HG03378 (cell line): Measurements from ENCODE around the gene CLBA1.
"Not testable (repeated sequence)": the region's sequence is repeated elsewhere in the genome, so short reads cannot be mapped to it uniquely, and the experiment has no call there.

Experiments used
- ATAC-seq: cut with Tn5 transposase; IDR thresholded peaks from one replicate; pipeline ENCODE4 v1.9.1; 2021; ENCODE audit warnings: mild to moderate bottlenecking, moderate library complexity; ENCODE audit not compliant: unreplicated experiment

CLBA1 gene

DNA sequence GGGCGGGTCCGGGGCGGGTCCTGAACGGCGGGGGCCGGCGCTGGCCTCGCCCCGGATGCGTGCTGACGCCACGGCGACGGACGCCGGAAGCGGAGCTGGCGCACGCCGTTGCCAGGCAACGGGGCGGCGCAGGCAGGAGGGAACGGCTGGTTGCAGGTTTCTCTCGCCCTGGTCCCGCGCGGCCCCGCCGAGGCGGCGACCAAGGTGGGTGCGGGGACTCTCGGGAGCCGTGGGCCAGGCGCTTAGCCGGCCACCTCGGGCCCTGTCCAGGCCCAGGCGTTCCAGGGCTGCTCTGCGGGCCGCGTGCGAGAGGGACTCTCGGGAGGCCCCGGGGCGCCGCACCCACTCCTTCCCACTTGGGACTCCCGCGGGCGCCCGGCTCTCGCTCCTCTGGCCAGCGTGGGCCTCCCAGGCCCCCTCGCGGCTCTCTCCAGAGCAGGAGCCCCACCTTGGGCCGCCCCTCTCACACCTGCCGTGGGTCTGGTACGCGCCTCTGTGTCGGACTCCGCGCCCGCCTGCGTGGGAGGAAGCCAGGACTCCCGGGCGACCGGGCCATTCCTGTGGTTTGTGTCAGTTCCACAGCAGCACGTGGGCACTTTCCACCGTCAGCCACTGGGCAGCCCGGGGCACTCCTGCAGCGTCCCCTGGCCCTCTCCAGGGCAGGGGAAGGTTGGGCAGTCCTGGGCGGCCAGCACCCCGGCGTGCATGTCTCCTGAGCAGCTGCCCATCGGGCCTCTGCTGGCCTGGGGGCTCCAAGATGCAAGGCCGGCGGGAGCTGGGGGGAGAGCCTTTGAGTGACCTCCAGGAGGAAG, at the start of gene CLBA1:
CLBA1 (plus strand) TSS at position 114 of the 812 bp plus-strand sequence; CDS start at position 758, 644 bp downstream.
- peak; percentile 74 for ATAC-seq

DNA sequence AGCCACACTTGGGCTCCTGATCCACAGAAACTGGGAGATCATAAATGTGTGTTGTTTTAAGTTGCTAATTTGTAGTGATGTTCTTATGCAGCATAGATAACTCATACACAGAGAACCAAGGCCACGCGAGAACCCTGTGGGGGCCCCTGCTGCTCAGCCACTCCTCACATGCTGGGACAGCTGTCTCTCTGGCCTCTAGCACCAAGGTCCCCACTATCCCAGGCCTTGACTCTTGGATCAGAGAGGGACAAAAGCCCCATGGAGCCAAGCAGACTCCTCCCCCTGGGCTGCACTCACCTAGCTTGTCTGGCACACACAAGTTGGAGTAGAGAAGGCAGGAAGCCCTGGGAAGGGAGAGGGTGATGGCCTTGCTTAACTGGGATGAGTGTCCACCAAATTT, 49.6 kb upstream of the CLBA1 start:
- ATAC-seq: no peak

- ATAC-seq: no peak
Observed at GRCh38 chr14:104936361-104937155, 49.0 kb upstream of the CLBA1 start.

- ATAC-seq: no peak
Observed at GRCh38 chr14:104937161-104937560, 48.4 kb upstream of the CLBA1 start.

DNA sequence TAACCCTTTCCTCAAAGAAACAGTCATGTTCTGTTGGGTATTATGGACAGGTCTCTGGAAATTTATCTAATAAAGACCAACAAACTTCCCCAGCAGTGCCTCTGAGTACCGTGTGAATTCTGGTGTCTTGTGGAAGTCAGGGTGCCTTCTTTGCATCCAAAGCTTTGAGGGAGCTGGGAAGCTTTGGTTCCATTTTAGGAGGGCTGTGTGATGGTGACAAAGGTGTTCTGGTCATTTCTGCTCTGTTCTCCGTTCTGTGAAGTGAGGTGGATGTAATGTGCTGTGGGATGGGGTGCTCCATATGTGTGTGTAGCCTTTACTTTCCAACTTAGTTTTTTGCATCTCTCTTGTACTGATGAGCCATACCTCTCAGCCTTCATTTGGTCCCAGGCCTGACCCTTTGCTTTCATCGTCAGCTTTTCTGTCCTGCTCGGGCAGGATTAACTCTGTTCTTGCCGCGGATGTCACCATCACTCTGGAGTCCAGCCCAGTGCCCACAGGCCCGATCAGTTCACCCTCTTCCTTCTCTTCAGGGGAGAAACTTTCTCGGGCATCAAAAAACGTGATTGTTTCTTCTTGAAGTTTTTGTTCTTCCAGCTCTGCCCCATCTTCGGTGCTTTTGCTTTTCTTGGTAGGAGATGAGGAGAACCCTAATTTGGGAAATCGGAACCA, 47.8 kb upstream of the CLBA1 start:
- ATAC-seq: no peak

DNA sequence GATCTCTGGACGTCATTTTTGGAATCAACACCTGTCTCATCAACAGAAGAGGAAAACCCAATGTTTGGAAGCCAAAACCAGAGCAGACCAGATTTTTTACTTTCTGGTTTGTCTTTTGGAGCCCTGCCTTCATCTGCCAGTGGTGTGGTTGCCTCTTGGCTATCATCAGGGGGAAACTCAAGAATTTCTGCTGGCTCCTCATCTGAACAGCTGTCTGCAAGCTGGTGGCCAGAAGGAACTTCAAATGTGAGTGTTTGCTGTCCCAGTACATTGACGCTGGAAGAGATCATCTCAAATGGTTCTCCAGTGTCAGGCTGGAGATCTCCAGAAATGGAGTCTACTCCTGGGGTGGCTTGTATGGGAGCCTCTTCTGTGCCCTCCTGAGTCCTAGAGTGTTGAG, 47.2 kb upstream of the CLBA1 start:
- no peak for ATAC-seq

GRCh38 chr14:104938960-104939359, 46.6 kb upstream of the CLBA1 start:
- no peak for ATAC-seq

GRCh38 chr14:104939666-104940410, 45.8 kb upstream of the CLBA1 start:
- ATAC-seq: no peak

- no peak for ATAC-seq
Observed at GRCh38 chr14:104940526-104941150, 45.0 kb upstream of the CLBA1 start.

GRCh38 chr14:104941508-104942365, 43.9 kb upstream of the CLBA1 start:
- ATAC-seq: no peak

DNA sequence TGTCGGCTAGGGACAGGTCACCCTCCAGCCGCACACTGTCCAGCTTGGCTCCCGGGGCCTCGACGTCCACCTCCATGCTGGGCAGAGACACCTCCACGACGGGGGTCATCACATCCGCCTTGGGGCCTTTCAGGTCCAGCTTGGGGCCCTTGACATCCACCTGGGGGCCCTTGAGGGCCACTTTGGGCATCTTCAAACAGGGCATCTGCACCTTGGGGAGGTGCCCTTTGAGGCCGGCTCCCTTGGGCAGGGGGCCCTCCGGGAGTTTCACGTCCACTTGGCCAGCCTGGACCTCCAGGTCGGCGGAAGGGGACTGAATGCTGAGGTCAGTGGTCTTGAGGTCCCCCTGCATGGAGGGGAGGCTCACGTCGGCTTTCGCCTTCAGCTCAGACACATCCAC, 43.0 kb upstream of the CLBA1 start:
- no peak for ATAC-seq

GRCh38 chr14:104943216-104944015, 42.2 kb upstream of the CLBA1 start:
- not testable (repeated sequence) for ATAC-seq

- not testable (repeated sequence) for ATAC-seq
Observed at GRCh38 chr14:104944016-104944308, 41.6 kb upstream of the CLBA1 start.

DNA sequence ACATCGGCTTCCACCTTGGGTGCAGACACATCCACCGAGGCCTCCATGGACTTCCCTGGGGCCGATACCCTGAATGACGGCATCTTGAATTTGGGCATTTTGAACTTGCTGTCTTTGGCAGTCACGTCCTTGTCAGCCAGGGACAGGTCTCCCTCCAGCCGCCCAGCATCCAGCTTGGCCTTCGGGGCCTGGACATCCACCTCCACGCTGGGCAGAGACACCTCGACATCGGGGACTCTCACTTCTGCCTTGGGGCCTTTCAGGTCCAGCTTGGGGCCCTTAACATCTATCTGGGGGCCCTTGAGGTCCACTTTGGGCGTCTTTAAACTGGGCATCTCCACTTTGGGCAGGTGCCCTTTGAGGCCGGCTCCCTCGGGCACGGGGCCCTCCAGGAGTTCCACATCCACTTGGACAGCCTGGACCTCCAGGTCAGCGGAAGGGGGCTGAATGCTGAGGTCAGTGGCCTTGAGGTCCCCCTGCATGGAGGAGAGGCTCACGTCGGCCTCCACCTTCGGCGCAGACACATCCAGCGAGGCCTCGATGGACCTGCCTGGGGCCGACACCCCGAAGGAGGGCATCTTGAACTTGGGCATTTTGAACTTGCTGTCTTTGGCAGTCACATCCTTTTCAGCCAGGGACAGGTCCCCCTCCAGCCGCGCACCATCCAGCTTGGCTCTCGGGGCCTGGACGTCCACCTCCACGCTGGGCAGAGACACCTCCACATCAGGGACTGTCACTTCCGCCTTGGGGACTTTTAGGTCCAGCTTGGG, 41.0 kb upstream of the CLBA1 start:
- ATAC-seq: not testable (repeated sequence)

- ATAC-seq: not testable (repeated sequence)
Observed at GRCh38 chr14:104945266-104945665, 40.3 kb upstream of the CLBA1 start.

- not testable (repeated sequence) for ATAC-seq
Observed at GRCh38 chr14:104945986-104946965, 39.3 kb upstream of the CLBA1 start.

DNA sequence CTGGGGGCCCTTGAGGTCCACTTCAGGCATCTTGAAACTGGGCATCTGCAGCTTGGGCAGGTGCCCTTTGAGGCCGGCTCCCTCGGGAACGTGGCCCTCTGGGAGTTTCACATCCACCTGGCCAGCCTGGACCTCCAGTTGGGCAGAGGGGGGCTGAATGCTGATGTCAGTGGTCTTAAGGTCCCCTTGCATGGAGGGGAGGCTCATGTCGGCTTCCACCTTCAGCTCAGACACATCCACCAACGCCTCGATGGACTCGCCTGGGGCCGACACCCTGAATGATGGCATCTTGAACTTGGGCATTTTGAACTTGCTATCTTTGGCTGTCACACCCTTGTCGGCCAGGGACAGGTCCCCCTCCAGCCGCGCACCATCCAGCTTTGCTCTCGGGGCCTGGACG, 38.4 kb upstream of the CLBA1 start:
- ATAC-seq: not testable (repeated sequence)
